Superior temporal gyrus (tissue), 1 donor: Measurements from ENCODE around the gene OR1K1.
A peak's percentile ranks its signal among the peaks of the same experiment; 100 is the strongest.
"Not testable (repeated sequence)": the region's sequence is repeated elsewhere in the genome, so short reads cannot be mapped to it uniquely, and the experiment has no call there.

Source experiments
- DNase-seq: peaks from one replicate; pipeline ENCODE4 v3.0.0-alpha.2; 2016; ENCODE audit errors: extremely low spot score

Gene OR1K1

DNA sequence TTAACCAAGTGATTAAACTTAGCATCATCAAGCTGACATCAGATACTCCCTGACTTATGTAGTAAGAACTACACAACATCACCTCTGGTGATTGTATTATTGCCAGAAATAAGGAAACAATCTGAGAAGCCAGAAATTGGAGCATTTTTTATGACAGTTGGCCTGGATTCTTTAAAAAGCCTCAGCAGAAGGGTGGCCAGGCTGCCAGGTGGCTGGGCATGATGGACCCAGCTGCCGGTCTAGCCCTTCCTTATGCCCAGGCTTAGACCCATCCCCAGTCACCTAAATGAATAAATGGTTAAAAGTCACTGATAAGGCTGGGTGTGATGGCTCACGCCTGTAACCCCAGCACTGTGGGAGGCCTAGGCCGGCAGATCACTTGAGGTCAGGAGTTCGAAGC is 12.8 kb downstream of the OR1K1 start:
- no peak for DNase-seq

DNA sequence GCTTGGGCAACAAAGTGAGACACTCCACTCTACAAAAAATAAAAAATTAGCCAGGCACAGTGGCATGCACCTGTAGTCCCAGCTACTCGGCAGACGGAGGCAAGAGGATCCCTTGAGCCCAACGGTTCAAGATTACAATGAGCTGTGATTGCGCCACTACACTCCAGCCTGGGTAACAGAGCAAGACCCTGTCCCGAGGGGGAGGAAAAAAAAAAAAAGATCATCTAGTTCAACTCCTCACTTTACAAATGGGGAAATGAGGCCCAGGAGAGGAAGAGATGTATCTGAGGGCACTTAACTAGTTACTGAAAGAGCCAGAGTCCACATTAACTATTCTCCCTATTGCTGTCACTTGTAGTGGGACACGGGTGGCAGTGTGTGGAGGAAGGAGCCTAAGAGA is 14.6 kb downstream of the OR1K1 start:
- no peak for DNase-seq

DNA sequence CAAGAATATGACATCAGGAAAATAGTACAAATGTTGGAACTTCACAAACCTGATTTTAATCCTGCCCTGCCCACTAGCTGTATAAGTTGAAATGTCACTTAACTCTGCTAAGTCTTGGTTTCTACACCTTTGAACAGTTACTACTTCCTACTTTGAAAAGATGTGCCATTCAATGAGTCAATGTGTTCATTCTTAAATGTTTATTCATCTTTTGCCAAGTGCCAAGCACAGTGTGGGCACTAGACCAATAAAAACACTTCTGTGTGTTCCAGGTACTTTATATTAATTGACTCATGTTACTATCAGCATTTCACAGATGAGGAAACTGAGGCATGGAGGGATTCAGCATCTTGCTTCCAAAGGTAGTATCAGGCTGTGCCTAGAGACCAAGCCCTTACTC is 15.6 kb downstream of the OR1K1 start:
- DNase-seq: no peak

DNA sequence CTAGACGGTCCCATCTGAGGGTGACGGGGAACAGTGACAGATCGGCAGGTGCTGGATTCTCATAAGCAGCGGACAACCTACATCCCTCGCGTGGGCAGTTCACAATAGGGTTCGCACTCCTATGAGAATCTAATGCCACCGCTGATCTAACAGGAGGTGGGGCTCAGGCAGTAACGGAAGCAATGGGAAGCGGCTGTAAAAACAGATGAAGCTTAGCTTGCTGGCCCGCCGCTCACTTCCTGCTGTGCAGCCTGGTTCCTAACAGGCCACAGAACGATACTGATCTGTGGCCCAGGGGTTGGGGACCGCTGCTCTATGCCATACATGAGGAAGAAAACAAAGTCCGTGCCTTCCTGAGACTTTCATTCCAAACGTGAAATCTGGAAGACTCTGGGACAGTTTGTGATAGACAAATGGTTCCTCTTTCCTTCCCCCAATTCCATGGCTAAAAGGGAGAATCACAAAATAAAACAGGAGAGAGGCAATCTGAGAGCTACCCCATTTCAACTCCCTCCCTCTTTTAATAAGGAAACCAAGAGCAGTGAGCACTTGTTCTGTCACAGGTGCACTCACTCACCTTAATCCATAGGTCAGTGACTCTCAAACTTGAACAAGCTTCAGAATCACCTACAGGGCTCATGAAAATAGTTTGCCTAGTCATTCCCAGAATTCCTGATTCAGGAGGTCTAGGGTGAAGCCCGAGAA is 16.4 kb downstream of the OR1K1 start:
- DNase-seq: no peak

DNA sequence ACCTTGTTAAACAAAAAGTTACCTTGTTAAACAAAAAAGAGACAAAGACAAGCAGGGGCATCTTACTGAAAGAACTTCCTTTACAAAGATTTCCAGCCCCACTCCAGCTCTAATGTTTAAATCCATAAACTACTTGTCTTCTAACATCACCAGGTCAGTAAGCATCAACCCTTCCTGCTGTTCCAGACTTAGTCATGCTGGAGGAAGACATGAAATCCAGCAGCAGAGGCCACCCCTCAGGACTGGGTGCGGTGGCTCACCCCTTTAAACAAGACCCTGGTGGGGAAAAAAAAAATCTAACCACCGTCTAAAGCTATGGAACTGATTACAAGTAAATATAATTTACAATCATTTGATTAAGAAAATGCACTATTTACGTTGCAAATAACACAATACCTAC is 19.4 kb downstream of the OR1K1 start:
- DNase-seq: no peak

DNA sequence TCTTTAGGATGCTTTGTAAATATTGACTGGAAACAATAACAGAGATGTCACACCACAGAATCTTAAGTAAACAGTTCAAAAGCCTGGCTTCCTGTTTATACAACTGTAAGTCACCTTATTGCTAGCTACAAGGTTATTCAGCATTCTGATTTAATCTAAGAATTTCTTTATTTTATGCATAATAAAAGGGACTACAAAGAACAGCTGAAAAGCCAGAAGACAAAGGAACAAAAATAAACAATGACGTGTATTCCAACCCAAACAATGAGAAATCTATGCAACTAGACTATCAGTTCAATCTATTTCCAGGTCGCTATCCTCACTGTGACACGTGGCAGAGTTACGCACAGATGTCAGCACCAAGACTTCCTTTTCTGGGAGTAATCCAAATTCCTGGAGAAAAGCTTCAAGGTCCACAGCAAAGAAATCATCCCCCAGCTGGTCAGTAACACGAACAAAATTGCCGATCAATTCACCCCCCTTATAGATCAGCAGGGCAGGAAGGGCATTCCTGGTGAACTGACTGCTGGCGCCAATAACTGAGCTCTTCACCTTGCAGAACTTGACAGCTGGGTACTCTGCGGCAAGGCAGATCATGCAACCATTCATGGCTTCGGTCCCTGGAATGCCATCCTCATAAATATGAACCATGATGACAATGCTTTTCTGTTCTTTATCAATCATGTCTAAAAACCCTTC is 20.0 kb downstream of the OR1K1 start:
- peak; percentile 57 for DNase-seq

DNA sequence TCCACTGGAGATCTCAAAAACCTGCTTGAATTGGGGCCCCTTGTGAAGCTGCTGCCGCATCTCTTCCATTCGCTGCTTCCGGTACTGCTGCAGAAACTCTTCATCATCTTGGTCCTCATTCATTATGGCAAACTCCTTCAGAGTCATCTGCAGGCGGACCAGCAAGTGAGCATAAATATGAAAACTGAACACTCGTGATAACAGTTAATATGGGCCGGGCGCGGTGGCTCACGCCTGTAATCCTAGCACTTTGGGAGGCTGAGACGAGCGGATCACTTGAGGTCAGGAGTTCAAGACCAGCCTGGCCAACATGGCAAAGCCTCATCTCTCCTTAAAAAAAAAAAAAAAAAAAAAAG is 20.5 kb downstream of the OR1K1 start:
- no peak for DNase-seq

DNA sequence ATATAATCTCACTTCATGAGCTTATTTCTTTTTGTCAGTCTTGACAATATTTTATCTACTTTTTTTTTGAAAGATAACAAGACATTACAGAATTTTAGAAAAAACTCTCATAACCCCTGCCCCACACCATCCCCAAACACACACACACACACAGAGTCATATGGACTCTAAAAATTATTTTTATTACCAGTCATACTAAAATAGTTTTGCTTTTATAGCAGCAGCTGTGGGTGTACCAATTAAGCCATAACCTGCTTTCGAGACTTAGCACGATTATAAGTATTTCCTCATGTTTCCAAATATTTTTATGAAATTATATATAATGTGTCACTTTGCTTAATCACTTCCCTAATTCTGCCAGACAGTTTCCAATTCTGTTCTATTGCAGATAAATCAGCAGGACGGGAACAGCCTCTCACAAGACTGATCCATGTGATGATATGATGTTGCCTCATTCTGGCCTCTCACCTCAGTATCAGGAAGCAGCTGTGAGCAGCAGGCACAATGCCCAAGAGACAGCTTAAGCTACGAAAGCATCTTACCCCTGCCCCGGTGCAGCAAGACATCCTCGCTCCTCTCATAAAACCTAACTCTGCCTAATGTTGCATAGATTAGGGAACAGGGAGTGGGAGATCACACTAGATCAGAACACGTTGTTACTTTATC is 21.5 kb downstream of the OR1K1 start:
- DNase-seq: peak; percentile 37

DNA sequence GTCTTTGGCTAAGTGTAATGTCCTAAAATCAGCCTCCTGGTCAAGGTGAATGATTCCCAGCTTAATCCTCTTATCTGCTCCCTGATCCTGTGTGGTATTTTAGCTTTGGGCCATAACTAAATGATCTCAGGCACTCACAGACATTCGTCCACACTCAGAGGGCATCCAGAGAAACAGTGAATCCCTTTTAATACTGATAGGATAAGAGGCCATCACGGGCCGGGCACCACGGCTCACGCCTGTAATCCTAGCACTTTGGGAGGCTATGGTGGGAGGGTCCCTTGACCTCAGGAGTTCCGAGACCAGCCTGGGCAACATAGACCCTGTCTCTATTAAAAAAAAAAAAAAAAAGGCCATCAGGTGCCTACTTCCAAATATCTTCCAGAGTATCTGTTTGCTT is 22.1 kb downstream of the OR1K1 start:
- DNase-seq: no peak

DNA sequence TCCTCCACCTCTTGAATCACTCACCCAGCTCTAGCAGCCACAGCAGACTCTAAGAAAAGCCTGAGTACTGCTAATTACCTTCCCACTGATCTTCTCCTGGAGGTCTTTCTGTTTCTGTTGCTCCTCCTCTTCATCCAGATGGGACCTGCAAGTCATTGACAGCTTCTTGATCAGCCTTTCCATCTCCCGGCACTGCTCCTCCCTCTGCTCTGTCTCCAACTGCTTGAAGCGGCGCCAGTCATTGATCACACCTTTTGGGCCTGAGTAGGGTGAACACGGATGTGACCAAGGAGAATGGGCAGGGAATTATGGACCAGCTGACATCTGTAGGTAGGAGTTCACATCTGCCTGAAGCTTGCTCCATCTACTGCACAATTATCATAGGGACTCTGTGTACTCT is 23.0 kb downstream of the OR1K1 start:
- DNase-seq: no peak

DNA sequence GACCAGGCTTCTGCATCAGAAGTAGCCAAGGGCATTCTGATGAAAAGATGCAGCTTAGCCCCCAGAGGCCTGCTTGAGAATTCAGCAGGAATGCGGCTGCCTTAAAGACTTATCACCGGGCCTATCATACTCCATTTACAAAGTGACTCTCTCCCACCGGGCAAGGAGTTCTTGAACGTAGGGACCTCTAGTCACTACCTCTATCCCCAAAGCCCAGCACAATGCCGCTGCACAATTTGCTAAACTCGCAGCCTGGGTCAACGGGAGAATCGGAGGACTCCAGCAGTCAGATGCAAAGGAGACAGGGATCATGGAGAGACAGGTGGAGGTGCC is 27.8 kb downstream of the OR1K1 start:
- peak; percentile 28 for DNase-seq

DNA sequence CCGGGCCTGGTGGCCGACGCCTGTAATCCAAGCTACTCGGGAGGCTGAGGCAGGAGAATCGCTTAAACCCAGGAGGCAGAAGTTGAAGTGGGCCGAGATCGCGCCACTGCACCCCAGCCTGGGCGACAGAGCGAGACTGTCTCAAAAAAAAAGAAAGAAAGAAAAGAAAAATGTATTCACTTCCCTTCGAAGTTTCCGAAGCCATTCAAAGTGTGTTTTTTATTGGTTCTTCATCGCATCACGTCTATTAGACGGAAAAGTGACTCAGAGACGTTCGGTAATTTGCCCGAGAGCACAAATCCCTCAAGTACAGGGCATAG is 29.0 kb downstream of the OR1K1 start:
- DNase-seq: not testable (repeated sequence)

DNA sequence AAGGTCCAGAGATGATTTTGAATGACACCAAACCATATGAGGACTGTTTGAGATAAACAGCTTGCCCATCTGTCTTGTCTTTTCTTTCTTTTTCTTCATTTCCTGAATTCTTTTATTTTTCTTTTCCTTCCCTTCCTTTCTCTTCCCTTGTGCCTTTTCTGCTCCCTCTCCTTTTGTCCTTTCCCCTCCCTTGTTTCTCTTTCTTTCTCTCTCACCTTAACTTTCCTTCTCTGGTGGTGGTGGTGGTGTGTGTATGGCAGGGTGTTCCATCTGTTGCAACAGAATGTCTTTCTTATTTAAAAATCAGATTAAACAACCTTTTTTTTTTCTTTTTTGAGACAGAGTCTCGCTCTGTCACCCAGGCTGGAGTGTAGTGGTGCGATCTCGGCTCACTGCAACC is 32.3 kb downstream of the OR1K1 start:
- no peak for DNase-seq

DNA sequence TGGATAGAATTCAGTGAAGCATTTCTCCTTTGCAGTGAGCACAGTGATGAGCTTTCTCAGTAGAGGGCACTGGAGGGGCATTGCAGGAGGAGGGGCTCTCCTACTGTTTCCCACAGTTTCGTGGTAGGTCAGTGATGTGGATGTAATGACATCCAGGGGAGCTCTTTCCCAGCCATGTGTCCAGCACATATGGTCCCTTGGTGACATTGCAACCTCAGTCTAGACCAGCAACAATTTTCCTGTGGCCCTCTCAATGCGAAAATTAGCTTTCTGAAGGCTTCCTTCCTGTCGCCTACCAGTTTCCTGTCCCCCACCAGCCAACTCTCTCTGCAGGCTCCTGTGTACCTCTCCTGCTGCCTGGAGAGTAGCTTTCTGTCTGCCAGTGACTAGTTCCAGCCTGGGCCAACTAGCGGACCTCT is 35.4 kb downstream of the OR1K1 start:
- DNase-seq: no peak

DNA sequence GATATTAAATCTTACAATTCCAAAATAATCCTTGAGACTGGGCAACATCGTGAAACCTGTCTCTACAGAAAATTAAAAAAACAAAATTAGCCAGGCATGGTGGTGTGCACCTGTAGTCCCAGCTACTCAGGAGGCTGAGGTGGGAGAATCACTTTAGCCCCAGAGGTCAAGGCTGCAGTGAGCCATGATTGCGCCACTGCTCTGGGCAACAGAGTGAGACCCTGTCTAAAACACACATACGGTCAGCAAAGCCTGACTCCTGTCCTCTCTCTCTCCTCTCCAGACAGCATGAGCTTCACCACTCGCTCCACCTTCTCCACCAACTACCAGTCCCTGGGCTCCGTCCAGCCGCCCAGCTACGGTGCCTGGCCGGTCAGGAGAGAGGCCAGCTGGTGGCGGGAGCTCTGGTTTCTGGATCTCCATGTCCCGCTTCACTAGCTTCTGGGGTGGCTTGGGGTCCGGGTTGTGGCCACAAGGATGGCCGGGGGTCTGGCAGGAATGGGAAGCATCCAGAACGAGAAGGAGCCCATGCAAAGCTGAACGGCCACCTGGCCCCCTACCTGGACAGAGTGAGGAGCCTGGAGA is 37.4 kb downstream of the OR1K1 start:
- no peak for DNase-seq

DNA sequence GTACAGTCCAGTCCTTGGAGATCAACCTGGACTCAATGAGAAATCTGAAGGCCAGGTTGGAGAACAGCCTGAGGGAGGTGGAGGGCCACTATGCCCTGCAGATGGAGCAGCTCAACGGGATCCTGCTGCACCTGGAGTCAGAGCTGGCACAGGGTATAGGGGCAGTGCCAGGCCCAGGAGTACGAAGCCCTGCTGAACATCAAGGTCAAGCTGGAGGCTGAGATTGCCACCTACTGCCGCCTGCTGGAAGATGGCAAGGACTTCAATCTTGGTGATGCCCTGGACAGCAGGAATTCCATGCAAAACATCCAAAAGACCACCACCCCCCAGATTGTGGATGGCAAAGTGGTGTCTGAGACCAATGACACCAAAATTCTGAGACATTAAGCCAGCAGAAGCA is 38.5 kb downstream of the OR1K1 start:
- not testable (repeated sequence) for DNase-seq

DNA sequence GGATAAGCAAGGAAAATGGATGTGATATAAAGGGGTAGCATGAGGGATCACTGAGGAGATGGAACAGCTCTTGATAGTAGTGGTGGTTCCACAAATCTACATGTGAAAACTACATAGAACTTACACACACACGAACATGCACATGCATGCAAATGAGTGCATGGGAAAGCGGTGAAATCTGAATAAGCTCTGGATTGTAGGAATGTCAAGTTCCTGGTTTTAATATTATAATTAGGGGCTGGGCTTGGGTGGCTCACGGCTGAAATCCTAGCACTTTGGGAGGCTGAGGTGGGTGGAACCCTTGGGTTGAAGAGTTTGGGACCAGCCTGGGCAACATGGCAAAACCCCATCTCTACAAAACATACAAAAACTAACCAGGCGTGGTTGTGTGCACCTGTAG is 41.6 kb downstream of the OR1K1 start:
- DNase-seq: no peak

DNA sequence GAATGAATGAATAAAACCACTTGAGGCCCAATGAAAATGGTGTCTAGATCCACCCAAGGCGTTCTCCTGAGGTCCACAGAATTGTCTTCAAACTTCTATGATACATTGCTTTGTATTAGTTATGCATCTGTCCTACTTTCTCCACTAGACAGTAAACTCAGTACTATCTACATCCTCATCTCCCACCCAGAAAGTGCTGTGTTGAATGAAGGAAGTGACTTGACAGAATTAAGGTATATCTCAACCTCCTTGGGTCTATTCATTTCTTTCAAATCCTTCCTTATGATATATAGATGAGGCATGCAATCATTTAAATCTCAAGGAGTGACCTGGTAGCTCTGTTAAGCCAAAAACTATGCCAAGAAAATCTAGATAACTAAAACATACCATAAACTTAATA is 44.2 kb downstream of the OR1K1 start:
- DNase-seq: no peak

DNA sequence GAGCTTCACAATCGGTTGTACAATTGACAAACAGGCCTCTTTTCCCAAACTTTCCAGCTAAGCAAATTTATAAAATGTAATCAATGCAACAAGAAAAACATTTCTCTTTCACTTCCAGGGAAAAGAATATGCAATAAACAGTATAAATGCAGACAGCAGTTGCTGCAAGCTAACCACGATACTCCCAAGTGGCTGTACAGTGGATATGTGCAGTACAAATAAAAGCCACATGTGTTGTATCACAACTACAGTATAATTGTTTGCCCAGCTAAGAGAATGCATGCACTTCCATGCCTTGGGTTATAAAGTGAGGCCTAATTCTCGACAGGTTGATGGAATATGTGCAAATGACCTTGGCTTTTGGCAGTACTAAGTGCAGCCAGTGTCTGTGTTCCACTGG is 45.2 kb downstream of the OR1K1 start:
- DNase-seq: no peak

DNA sequence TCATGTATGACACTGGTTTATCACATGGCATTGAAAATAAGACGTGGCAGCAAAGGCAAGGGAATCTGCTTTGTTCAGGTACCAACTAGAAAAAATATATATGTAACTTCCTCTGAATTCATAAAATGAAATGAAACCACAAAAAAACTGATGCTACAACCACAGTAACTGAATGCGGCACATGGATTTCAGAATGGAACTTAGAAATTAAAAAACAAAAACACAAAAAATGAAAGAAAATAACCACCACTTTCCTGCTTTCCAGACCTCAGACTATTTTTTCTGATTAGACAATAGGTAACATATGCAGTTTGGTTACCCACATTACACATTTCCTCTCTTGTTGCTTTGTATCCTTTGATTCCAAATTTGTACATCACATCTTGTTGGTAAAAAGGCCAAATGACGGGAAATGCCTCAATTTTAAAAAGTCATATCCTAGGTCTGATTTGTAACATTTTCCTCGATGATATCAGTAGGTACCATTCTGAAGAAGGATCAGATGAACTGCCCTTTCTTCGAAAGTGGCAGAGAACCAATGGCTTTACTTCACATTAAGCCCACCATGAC is 46.5 kb downstream of the OR1K1 start:
- no peak for DNase-seq

DNA sequence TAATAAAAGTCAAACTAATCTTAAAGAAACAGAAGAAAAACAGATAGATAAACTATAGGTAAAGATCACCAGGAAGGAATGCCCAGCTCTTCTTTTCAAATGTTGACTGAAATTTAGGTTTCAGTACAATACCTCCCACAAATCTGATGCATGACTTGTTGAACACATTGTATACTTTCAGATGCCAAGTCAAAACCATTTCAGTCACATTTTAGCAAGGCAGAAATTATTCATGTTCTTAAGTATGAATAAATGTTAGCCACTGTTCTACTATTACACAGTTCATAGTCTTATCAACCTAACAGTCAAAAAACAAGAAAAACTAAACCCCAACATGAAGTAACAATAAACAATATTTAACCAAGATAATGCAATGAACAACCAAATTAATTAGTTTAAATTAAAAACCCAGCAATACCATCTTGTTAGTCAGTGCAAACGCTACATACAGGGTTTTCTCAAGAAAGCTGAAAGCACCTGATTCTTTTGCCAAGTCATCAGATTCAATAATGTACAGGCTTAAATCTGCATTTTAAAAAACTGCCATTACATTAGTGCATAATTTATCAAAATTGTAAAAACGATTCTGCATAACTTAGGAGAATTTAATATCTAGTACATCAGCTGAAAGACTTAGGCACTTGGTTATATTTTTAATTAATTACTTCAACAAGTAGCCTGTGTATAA is 48.5 kb downstream of the OR1K1 start:
- DNase-seq: no peak
